GM21723 (cell line): ENCODE results near the gene PLPP4.

Source experiments
- ATAC-seq: cut with Tn5 transposase; IDR thresholded peaks from one replicate; pipeline ENCODE4 v1.9.1; 2021; ENCODE audit warnings: mild to moderate bottlenecking, moderate library complexity; ENCODE audit not compliant: unreplicated experiment

Gene PLPP4

GRCh38 chr10:120485946-120486345 lies 28.9 kb downstream of the PLPP4 start:
- no peak for ATAC-seq

GRCh38 chr10:120486671-120487205 lies 29.7 kb downstream of the PLPP4 start:
- ATAC-seq, result no peak

GRCh38 chr10:120490288-120490687 lies 33.3 kb downstream of the PLPP4 start:
- ATAC-seq, result no peak

- no peak for ATAC-seq
Observed at GRCh38 chr10:120492346-120492745, 35.3 kb downstream of the PLPP4 start.

- ATAC-seq, result peak; percentile 86
Observed at GRCh38 chr10:120493411-120494312, 36.6 kb downstream of the PLPP4 start.

- ATAC-seq, result no peak
Observed at GRCh38 chr10:120494313-120494710, 37.3 kb downstream of the PLPP4 start.

GRCh38 chr10:120495226-120496009 lies 38.4 kb downstream of the PLPP4 start:
- ATAC-seq, result no peak

GRCh38 chr10:120499883-120500282 lies 42.9 kb downstream of the PLPP4 start:
- ATAC-seq, result no peak

GRCh38 chr10:120503689-120504088 lies 46.7 kb downstream of the PLPP4 start:
- ATAC-seq, result no peak

- ATAC-seq, result peak; percentile 57
Observed at GRCh38 chr10:120504227-120504626, 47.2 kb downstream of the PLPP4 start.

GRCh38 chr10:120505056-120505455 lies 48.0 kb downstream of the PLPP4 start:
- no peak for ATAC-seq

- no peak for ATAC-seq
Observed at GRCh38 chr10:120505866-120506265, 48.8 kb downstream of the PLPP4 start.

- no peak for ATAC-seq
Observed at GRCh38 chr10:120506674-120507073, 49.6 kb downstream of the PLPP4 start.

GRCh38 chr10:120507175-120507574 lies 50.1 kb downstream of the PLPP4 start:
- ATAC-seq, result no peak

GRCh38 chr10:120507651-120508050 lies 50.6 kb downstream of the PLPP4 start:
- ATAC-seq, result no peak

GRCh38 chr10:120508393-120508792 lies 51.4 kb downstream of the PLPP4 start:
- no peak for ATAC-seq

- ATAC-seq, result no peak
Observed at GRCh38 chr10:120508966-120509365, 51.9 kb downstream of the PLPP4 start.

GRCh38 chr10:120511165-120511564 lies 54.1 kb downstream of the PLPP4 start:
- no peak for ATAC-seq

GRCh38 chr10:120513307-120513796 lies 56.3 kb downstream of the PLPP4 start:
- ATAC-seq, result no peak

GRCh38 chr10:120514035-120514620 lies 57.1 kb downstream of the PLPP4 start:
- no peak for ATAC-seq

- ATAC-seq, result no peak
Observed at GRCh38 chr10:120514959-120515358, 57.9 kb downstream of the PLPP4 start.
